K562 (cell line): ENCODE data around the gene PNPLA8. TPM values are rescaled to one million over a fixed set of nuclear protein-coding genes. Genes with fewer than 3 reads are reported as not detected.
A peak's percentile ranks its signal among the peaks of the same experiment; 100 is the strongest.

Source experiments
- ARID1B ChIP-seq: fragments of 450-650 bp; IDR thresholded peaks from 2 replicates; pipeline ENCODE4 v1.6.1; 2016; ENCODE audit warnings: antibody characterized with exemption, mild to moderate bottlenecking, inconsistent platforms
- BHLHE40 ChIP-seq: IDR thresholded peaks from 2 replicates; pipeline ENCODE4 v1.6.1; 2011; ENCODE audit warnings: low read length, improper control_type of control experiment
- CUX1 ChIP-seq: fragments of 200-800 bp; sonication (Bioruptor generic); IDR thresholded peaks from 2 replicates; pipeline ENCODE4 v1.6.1; 2016; ENCODE audit warnings: missing genetic modification characterization, missing compliant biosample characterization
- DPF2 ChIP-seq: fragments of 450-650 bp; IDR thresholded peaks from 2 replicates; pipeline ENCODE4 v1.6.1; 2016
- GABPA ChIP-seq: fragments of 200-800 bp; sonication (Bioruptor generic); conservative IDR thresholded peaks from 2 replicates; pipeline ENCODE4 v1.6.1; 2016; ENCODE audit warnings: low read depth, missing genetic modification characterization, missing compliant biosample characterization
- GATA2 ChIP-seq: sonication (generic); formaldehyde crosslinking; IDR thresholded peaks from 2 replicates; pipeline ENCODE4 v1.4.0; 2020; ENCODE audit warnings: mild to moderate bottlenecking, missing genetic modification reagents
- HLTF ChIP-seq: fragments of 450-650 bp; IDR thresholded peaks from 2 replicates; pipeline ENCODE4 v1.6.1; 2016
- HMBOX1 ChIP-seq: sonication (generic); IDR thresholded peaks from 2 replicates; pipeline ENCODE4 v1.6.1; 2016
- VEZF1 ChIP-seq: fragments of 200-800 bp; sonication (Bioruptor generic); IDR thresholded peaks from 2 replicates; pipeline ENCODE4 v1.6.1; 2017; ENCODE audit warnings: missing genetic modification characterization, missing compliant biosample characterization
- ZMIZ1 ChIP-seq, 2 experiments: fragments of 150-350 bp in 1 of 2; IDR thresholded peaks; 2 replicates each; pipeline ENCODE4 v1.6.1; 2012 to 2016; ENCODE audit warnings: low read depth in 2 of 2, low read length in 2 of 2, mild to moderate bottlenecking in 1 of 2, moderate library complexity in 1 of 2
- ZNF592 ChIP-seq: fragments of 450-650 bp; IDR thresholded peaks from 2 replicates; pipeline ENCODE4 v1.6.1; 2017; ENCODE audit warnings: antibody characterized with exemption, mild to moderate bottlenecking
- polyA plus RNA-seq, 8 experiments: library from polyadenylated mRNA; depleted of rRNA in 4 of 8; stranded (reverse) in 5 of 8; unstranded in 3 of 8; fragments of >200 nt; fragmentation: Nextera tagmentation in 2 of 8; fragmentation: Illumina TruSeq in 1 of 8; extraction: Ambion mirVana in 2 of 8; extraction: Trizol in 1 of 8; gene quantifications; 2 replicates each; pipeline versions ENCODE4 v1.2.1 to v1.2.3, GENCODE V29; 2011 to 2014; ENCODE audit warnings: inconsistent platforms in 1 of 8, missing spikeins in 1 of 8
- total RNA-seq, 7 experiments: library from RNA; depleted of rRNA in 6 of 7; stranded (reverse); fragments of >200 nt in 6 of 7; fragmentation: Illumina TruSeq in 2 of 7; extraction: Trizol in 2 of 7; gene quantifications; 2 replicates each; pipeline versions ENCODE4 v1.2.1 to v1.2.3, GENCODE V29; 2011 to 2021; ENCODE audit warnings: low replicate concordance in 1 of 7

PNPLA8 gene
- total and polyA plus RNA-seq, 9 of the 15 experiments (the other 6 are each of a cell fraction or from before 2014, with no cell fraction given) = 12.8 to 27.6 (median 16.3) TPM

- TF ChIP-seq VEZF1 (peak; percentile 47; the same call in 1 of the 2 replicates), HMBOX1 (peak; percentile 68), GATA2 (peak; percentile 94), CUX1 (CRISPR knock-in tag) (0 out of 2 replicates have a peak, but pooled peaks have one; percentile 35), ZNF592 (peak; percentile 80), ZMIZ1 (IDR thresholded peaks at IDR 0.05; ENCODE audit: low read depth in 2 of 2, low read length in 2 of 2) (peak in 1 of 2 experiments; percentile 79; a peak in 1 of 4 replicates), BHLHE40 (peak; percentile 24; the same call in 1 of the 2 replicates), ARID1B (peak; percentile 98), DPF2 (peak; percentile 97), GABPA (tag) (peak; percentile 35; the same call in 1 of the 2 replicates), HLTF (0 out of 2 replicates have a peak, but pooled peaks have one; percentile 53)
Observed at GRCh38 chr7:108538236-108538635, 12.3 kb upstream of the PNPLA8 start (continued).
